Upper lobe of left lung (tissue), 6 donors: ENCODE results near the gene TET3. TPM values are rescaled to one million over a fixed set of nuclear protein-coding genes. Genes with fewer than 3 reads are reported as not detected.

Experiments
- ATAC-seq, 2 donors: fragments of 200-7000 bp; cut with Tn5 transposase; one replicate each; pipeline ENCODE4 v1.9.1; 2022; ENCODE audit warnings: mild to moderate bottlenecking in 2 of 2, moderate library complexity in 2 of 2; ENCODE audit not compliant: low FRiP score in 2 of 2
- DNase-seq, 2 donors: peaks; one replicate each; pipeline ENCODE4 v3.0.0-alpha.2; 2019 to 2020
- H3K27ac ChIP-seq, 4 donors: fragments of 200-600 bp; sonication (generic); one replicate each; pipeline ENCODE4 v1.5.1; 2016 to 2019
- H3K27me3 ChIP-seq, 4 donors: fragments of 200-600 bp; sonication (generic); one replicate each; pipeline ENCODE4 v1.5.1; 2017 to 2019
- H3K36me3 ChIP-seq, 4 donors: fragments of 200-600 bp; sonication (generic); one replicate each; pipeline ENCODE4 v1.5.1; 2016 to 2019
- H3K4me1 ChIP-seq, 4 donors: fragments of 200-600 bp; sonication (generic); one replicate each; pipeline ENCODE4 v1.5.1; 2018 to 2019
- H3K4me3 ChIP-seq, 4 donors: fragments of 200-600 bp; sonication (generic); one replicate each; pipeline ENCODE4 v1.5.1; 2017 to 2019; ENCODE audit warnings: mild to moderate bottlenecking in 2 of 4, moderate library complexity in 1 of 4
- H3K9me3 ChIP-seq, 4 donors: fragments of 200-600 bp; sonication (generic); one replicate each; pipeline ENCODE4 v1.5.1; 2018 to 2019
- CTCF ChIP-seq, 6 experiments: fragments of 450-650 bp in 4 of 6; fragments of 200-600 bp in 2 of 6; sonication (generic) in 2 of 6; IDR thresholded peaks; one replicate each; pipeline ENCODE4 v1.5.1; 2016 to 2019; ENCODE audit warnings: antibody characterized with exemption in 6 of 6
- EP300 ChIP-seq, 4 donors: sonication (generic); formaldehyde crosslinking; IDR thresholded peaks; one replicate each; pipeline ENCODE4 v1.5.1; 2017; ENCODE audit warnings: antibody characterized with exemption in 4 of 4, control low read depth in 2 of 4
- POLR2A ChIP-seq, 4 donors: fragments of 450-650 bp; IDR thresholded peaks; one replicate each; pipeline ENCODE4 v1.5.1; 2016 to 2017; ENCODE audit warnings: antibody characterized with exemption in 4 of 4, mild to moderate bottlenecking in 2 of 4
- POLR2AphosphoS5 ChIP-seq, 2 donors: sonication (generic); formaldehyde crosslinking; IDR thresholded peaks; one replicate each; pipeline ENCODE4 v1.5.1; 2017; ENCODE audit warnings: antibody characterized with exemption in 2 of 2
- WGBS, 2 donors: methylation state at CpG; one replicate each; pipeline ENCODE4 v1.1.5; 2017 to 2018; 5-methylcytosine and 5-hydroxymethylcytosine counted together
- total RNA-seq, 6 donors: library from RNA; depleted of rRNA in 4 of 6; stranded (reverse); fragments of >200 nt in 4 of 6; gene quantifications; one replicate each; pipeline versions ENCODE4 v1.1.0 to v1.2.1, GENCODE V29; 2016 to 2021
- donor health status: DM: no; HTN: no; CAD: no; lungs with moderate emphysema.
- donor health status: DM: no; HTN: yes; CAD: no; lungs with severe emphysema.

TET3 gene
- total RNA-seq, 6 donors from 2014 or later: 17.3 to 53.4 (median 23.6) TPM

- DNase-seq (no peak), ATAC-seq (no peak)
- TF ChIP-seq CTCF (IDR thresholded peaks at IDR 0.05) (no peak), POLR2AphosphoS5 (IDR thresholded peaks at IDR 0.05) (no peak), POLR2A (IDR thresholded peaks at IDR 0.05) (no peak), EP300 (IDR thresholded peaks at IDR 0.05) (no peak)
- peak overlapping the region in 2 of 4 donors; percentile 17 to 18 for H3K27ac ChIP-seq
- 90 to 91% methylated on average over 3 of the region's 3 CpGs for WGBS, 2 donors
- H3K9me3 ChIP-seq: no peaks in the 10 kb centered on the region
- H3K4me3 ChIP-seq: no peak overlapping the region
- peaks cover 30 to 36% (median 34%) of the 10 kb centered on the region in 4 donors for H3K4me1 ChIP-seq
- H3K27me3 ChIP-seq: no peaks in the 10 kb centered on the region
- no peaks in the 10 kb centered on the region for H3K36me3 ChIP-seq
These were observed 9.0 kb upstream of the TET3 start for GRCh38 chr2:73975731-73976130.

GRCh38 chr2:73976803-73977202, 7.9 kb upstream of the TET3 start:
- H3K36me3 ChIP-seq: no peaks in the 10 kb centered on the region
- ATAC-seq (no peak), DNase-seq (no peak)
- no peaks in the 10 kb centered on the region for H3K9me3 ChIP-seq
- H3K27me3 ChIP-seq: no peaks in the 10 kb centered on the region
- peaks cover 30 to 36% (median 34%) of the 10 kb centered on the region in 4 donors for H3K4me1 ChIP-seq
- WGBS, 2 donors: 91 to 100% methylated on average over 1 of the region's 1 CpG
- TF ChIP-seq POLR2A (IDR thresholded peaks at IDR 0.05) (no peak), POLR2AphosphoS5 (IDR thresholded peaks at IDR 0.05) (no peak), CTCF (IDR thresholded peaks at IDR 0.05) (no peak), EP300 (IDR thresholded peaks at IDR 0.05) (no peak)
- H3K4me3 ChIP-seq: no peak overlapping the region
- H3K27ac ChIP-seq: no peak overlapping the region

- 92 to 97% methylated on average over 2 of the region's 2 CpGs for WGBS, 2 donors
- H3K9me3 ChIP-seq: no peaks in the 10 kb centered on the region
- H3K27ac ChIP-seq: no peak overlapping the region
- H3K4me3 ChIP-seq: no peak overlapping the region
- DNase-seq (no peak), ATAC-seq (no peak)
- no peaks in the 10 kb centered on the region for H3K36me3 ChIP-seq
- no peak for TF ChIP-seq EP300 (IDR thresholded peaks at IDR 0.05)
- TF ChIP-seq POLR2AphosphoS5 (IDR thresholded peaks at IDR 0.05): no peak
- TF ChIP-seq CTCF (IDR thresholded peaks at IDR 0.05): no peak
- no peak for TF ChIP-seq POLR2A (IDR thresholded peaks at IDR 0.05)
- no peaks in the 10 kb centered on the region for H3K27me3 ChIP-seq
- peaks cover 34 to 42% (median 37%) of the 10 kb centered on the region in 4 donors for H3K4me1 ChIP-seq
These were observed 7.2 kb upstream of the TET3 start for GRCh38 chr2:73977466-73977865.

GRCh38 chr2:73979021-73979420, 5.7 kb upstream of the TET3 start:
- Histone ChIP-seq H3K4me3 (no peak overlapping the region), H3K36me3 (no peaks in the 10 kb centered on the region), H3K4me1 (peaks cover 48 to 53% (median 50%) of the 10 kb centered on the region in 4 donors), H3K27me3 (no peaks in the 10 kb centered on the region), H3K27ac (peak overlapping the region in 1 of 4 donors; percentile 53), H3K9me3 (no peaks in the 10 kb centered on the region)
- TF ChIP-seq POLR2A (IDR thresholded peaks at IDR 0.05): no peak
- TF ChIP-seq EP300 (IDR thresholded peaks at IDR 0.05): no peak
- TF ChIP-seq CTCF (IDR thresholded peaks at IDR 0.05): no peak
- no peak for TF ChIP-seq POLR2AphosphoS5 (IDR thresholded peaks at IDR 0.05)
- ATAC-seq (no peak), DNase-seq (no peak)
- 20 to 41% methylated on average over 5 of the region's 5 CpGs for WGBS, 2 donors

GRCh38 chr2:73979686-73980085, 5.0 kb upstream of the TET3 start:
- Histone ChIP-seq H3K27ac (peak overlapping the region in 1 of 4 donors; percentile 53), H3K27me3 (no peaks in the 10 kb centered on the region), H3K4me1 (peaks cover 49 to 57% (median 55%) of the 10 kb centered on the region in 4 donors), H3K4me3 (no peak overlapping the region), H3K9me3 (no peaks in the 10 kb centered on the region), H3K36me3 (no peaks in the 10 kb centered on the region)
- DNase-seq: peak in 1 of 2 donors; percentile 75
- TF ChIP-seq POLR2AphosphoS5 (IDR thresholded peaks at IDR 0.05): peak; percentile 42 to 93
- TF ChIP-seq POLR2A (IDR thresholded peaks at IDR 0.05): no peak
- TF ChIP-seq EP300 (IDR thresholded peaks at IDR 0.05): peak in 3 of 4 donors; percentile 35 to 75 (median 68)
- ATAC-seq: peak in 1 of 2 donors; percentile 41
- 10 to 15% methylated on average over 3 of the region's 3 CpGs for whole genome bisulfite sequencing, 2 donors
